ENCODE measurements around the gene MSRB1.

DNA sequence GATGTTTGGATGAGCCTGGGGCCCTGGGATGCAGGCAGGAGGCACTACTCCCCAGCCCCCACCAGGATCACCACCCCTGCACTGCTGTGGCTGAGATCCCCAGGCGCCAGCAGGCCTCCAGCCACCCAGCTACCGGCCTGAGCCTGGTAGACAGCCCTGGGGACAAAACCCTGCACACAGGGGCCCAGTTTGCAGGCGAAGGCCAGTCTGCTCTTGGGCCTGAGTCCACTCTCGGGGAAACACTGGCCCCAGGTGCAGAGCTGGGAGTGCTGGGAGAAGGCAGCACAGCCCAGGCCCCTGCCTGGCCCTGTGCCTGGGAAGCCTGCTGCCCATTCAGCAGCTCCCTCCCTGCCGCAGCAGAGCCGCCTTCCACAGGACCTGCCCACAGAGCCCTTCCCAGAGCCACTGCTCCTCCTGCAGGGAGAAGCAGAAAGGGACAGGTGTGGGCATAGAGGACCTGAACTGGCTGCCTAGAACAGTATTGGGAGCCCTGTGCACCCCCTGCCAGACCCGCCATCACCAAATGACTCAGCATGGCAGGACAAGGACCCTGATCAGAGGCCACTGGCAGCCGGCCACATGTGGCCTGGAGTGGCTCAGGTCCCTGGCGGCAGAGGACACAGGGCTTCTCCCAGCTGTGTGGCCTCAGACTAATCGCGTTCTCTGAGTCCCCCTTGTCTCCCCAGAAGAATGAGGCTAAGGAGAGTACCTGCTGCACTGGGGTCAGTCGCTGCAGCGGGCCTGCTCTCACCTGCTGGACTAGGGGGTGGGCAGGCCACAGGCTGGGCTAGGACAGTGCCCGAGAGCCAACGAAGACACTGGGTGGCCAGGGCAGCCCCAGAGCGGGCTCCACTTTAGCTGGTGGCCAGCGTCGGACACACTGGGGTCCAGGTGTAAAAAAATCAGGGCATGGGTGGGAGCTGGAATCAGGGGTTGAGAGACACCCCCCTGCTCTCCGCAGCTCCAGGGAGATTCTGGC is 10.7 kb downstream of the MSRB1 start:
- TF ChIP-seq CTCF (IDR thresholded peaks at IDR 0.05) (peak in 6 of 7 experiments; percentile 9 to 60 (median 46)), POLR2A (IDR thresholded peaks at IDR 0.05) (peak in 1 of 3 donors; percentile 13)
